ENCODE results near the gene OPCML.

OPCML gene

GRCh38 chr11:132519241-132519815, 1013.0 kb downstream of the OPCML start:
- H3K27ac ChIP-seq, result no peak overlapping the region
- TF ChIP-seq, protein P1, sequence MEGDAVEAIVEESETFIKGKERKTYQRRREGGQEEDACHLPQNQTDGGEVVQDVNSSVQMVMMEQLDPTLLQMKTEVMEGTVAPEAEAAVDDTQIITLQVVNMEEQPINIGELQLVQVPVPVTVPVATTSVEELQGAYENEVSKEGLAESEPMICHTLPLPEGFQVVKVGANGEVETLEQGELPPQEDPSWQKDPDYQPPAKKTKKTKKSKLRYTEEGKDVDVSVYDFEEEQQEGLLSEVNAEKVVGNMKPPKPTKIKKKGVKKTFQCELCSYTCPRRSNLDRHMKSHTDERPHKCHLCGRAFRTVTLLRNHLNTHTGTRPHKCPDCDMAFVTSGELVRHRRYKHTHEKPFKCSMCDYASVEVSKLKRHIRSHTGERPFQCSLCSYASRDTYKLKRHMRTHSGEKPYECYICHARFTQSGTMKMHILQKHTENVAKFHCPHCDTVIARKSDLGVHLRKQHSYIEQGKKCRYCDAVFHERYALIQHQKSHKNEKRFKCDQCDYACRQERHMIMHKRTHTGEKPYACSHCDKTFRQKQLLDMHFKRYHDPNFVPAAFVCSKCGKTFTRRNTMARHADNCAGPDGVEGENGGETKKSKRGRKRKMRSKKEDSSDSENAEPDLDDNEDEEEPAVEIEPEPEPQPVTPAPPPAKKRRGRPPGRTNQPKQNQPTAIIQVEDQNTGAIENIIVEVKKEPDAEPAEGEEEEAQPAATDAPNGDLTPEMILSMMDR (IDR thresholded peaks at IDR 0.05), result no peak
- TF ChIP-seq ZFX (IDR thresholded peaks at IDR 0.05; ENCODE audit: borderline replicate concordance), result no peak

GRCh38 chr11:132504501-132505041, 1027.7 kb downstream of the OPCML start:
- TF ChIP-seq ZFX (IDR thresholded peaks at IDR 0.05; ENCODE audit: borderline replicate concordance), result no peak
- TF ChIP-seq, protein P1 (IDR thresholded peaks at IDR 0.05), result no peak
- no peak overlapping the region for H3K27ac ChIP-seq

DNA sequence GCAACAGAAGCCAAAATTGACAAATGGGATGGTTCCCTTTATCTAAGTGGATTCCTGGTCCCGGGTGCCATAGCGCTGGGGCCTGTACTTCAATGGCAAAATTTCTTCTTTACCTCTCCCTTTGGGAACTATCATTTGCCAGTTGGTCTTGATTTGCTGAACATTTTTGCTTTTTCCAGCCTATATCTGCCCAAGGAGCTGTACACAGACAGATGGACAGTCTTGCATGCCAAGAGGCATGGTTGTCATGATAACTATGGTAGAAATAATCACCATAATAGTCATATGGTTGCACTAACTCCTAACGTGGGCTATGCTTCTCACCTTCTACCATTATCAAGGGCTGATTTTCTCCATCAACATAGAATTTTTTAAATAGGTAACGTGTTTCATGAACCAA, 1030.9 kb downstream of the OPCML start:
- no peak for TF ChIP-seq ZFX (IDR thresholded peaks at IDR 0.05; ENCODE audit: borderline replicate concordance)
- TF ChIP-seq, protein P1 (IDR thresholded peaks at IDR 0.05), result no peak
- H3K27ac ChIP-seq, result no peak overlapping the region

DNA sequence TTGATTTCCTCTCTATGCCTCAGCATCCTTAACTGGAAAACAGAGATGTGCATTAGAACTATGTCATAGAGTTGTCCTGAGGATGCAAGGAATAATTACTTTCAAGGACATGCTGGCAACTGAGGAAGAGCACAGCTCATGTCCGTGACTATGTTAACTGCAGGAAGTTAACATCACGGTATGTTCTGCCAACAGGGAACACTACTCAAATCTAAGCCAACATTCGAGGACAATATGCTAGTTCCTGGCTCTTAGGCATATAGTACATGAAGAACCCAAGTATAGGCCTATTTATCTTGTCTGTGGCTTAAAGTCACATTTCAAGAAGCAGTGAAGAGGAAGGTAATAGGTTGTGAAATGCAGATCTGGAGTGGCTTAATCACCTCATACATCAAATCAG, 1032.6 kb downstream of the OPCML start:
- TF ChIP-seq ZFX (IDR thresholded peaks at IDR 0.05; ENCODE audit: borderline replicate concordance), result no peak
- TF ChIP-seq, protein P1 (IDR thresholded peaks at IDR 0.05), result no peak
- H3K27ac ChIP-seq, result no peak overlapping the region

DNA sequence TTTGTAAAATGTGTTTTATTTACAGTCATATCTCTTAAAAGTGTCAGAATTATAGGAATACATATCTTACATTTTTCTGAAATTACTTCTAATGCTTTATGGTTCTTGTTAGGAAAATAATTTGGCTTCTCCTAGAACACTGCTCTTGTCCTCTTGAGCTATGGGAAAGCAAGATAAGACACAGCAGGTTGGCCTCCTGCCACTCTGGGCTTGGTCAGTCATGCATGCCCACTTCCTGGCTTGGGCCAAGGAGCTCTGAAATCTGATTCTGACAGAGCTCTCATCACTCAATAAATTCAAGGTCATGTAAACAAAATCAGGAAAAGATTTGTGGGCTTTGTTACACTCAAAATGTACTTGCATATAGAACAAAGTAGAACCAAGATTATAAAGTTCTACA, 1036.0 kb downstream of the OPCML start:
- H3K27ac ChIP-seq, result no peak overlapping the region
- TF ChIP-seq ZFX (IDR thresholded peaks at IDR 0.05; ENCODE audit: borderline replicate concordance), result no peak
- TF ChIP-seq, protein P1 (IDR thresholded peaks at IDR 0.05), result no peak

GRCh38 chr11:132493801-132494200, 1038.5 kb downstream of the OPCML start:
- TF ChIP-seq, protein P1 (IDR thresholded peaks at IDR 0.05), result no peak
- TF ChIP-seq ZFX (IDR thresholded peaks at IDR 0.05; ENCODE audit: borderline replicate concordance), result no peak
- H3K27ac ChIP-seq, result no peak overlapping the region

- no peak for TF ChIP-seq ZFX (IDR thresholded peaks at IDR 0.05; ENCODE audit: borderline replicate concordance)
- TF ChIP-seq, protein P1 (IDR thresholded peaks at IDR 0.05), result no peak
- H3K27ac ChIP-seq, result no peak overlapping the region
Measured at GRCh38 chr11:132490978-132491377, 1041.3 kb downstream of the OPCML start.
